ENCODE results near the gene NFATC4.

The NFATC4 gene

DNA sequence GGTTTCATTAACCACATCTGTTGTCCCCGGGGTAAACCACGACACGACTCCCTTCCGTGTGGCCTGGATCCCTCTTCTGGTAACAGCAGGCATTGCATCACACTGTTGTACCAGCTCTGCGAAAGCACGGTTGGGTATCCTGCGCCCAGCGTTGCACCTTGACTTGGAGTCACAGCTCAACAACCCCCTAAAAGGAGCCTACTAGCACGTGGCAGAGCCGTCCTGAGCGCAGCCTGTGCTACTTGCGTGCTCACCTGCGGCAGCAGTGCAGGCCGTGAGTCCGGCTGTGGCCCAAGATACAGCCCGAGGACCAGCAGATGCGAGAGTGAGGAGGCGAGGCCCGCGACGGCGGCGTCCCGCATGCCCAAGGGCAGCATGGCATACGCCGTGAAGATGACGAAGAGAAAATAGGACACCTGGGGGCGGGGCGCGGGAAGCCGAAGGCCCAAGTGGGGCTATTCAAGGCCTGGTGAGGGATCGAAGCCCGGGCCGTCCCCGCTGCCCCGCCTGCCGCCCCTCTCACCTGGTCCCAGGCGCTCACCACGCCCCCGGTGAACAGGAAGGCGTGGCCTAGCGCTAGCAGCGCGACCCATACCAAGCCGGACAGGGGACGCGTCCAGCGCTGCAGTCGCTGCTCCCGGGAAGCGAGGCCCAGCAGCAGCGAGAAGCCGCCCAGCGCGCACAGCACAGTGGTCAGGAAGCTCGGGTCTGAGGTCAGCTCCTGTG lies 35.6 kb upstream of the NFATC4 start:
- peaks cover 79% of the 10 kb centered on the region for H3K27me3 Mint-ChIP-seq

GRCh38 chr14:24334431-24335291 lies 33.3 kb upstream of the NFATC4 start, which contains the start of gene ADCY4:
ADCY4 (minus strand) TSS chr14:24335071; CDS start chr14:24334652, 419 bp downstream.
- peak; percentile 43 for DNase-seq
- CTCF ChIA-PET = interaction anchor here (1.2 to 18.8 kb wide), 7 partner anchors 10 to 106 kb away, joined by 3 to 557 read pairs (median 10); partner anchors contain the start of genes CBLN3, CIDEB, KHNYN and LTB4R
- peaks cover 41% of the 10 kb centered on the region for H3K36me3 Mint-ChIP-seq
- peaks cover 67% of the 10 kb centered on the region for H3K4me1 Mint-ChIP-seq
- peak within 1 kb of the TSS; percentile 29 for H3K4me3 Mint-ChIP-seq
- H3K9me3 Mint-ChIP-seq = no peaks in the 10 kb centered on the region
- peaks cover 70% of the 10 kb centered on the region for H3K27me3 Mint-ChIP-seq
- H3K27ac Mint-ChIP-seq = no peak within 1 kb of the TSS

More for the DNA sequence above, 35.6 kb upstream of the NFATC4 start:
- peaks cover 63% of the 10 kb centered on the region for H3K4me1 Mint-ChIP-seq
- no peaks in the 10 kb centered on the region for H3K9me3 Mint-ChIP-seq
- peak; percentile 92 for DNase-seq
- H3K4me3 Mint-ChIP-seq = peak overlapping the region; percentile 66
- peaks cover 25% of the 10 kb centered on the region for H3K36me3 Mint-ChIP-seq
- peak overlapping the region; percentile 46 for H3K27ac Mint-ChIP-seq
- CTCF ChIA-PET = interaction anchor here (0.7 to 18.8 kb wide), 23 partner anchors 8 to 278 kb away, joined by 3 to 557 read pairs (median 6); partner anchors contain the start of genes CBLN3, CIDEB, DHRS1 and KHNYN

DNA sequence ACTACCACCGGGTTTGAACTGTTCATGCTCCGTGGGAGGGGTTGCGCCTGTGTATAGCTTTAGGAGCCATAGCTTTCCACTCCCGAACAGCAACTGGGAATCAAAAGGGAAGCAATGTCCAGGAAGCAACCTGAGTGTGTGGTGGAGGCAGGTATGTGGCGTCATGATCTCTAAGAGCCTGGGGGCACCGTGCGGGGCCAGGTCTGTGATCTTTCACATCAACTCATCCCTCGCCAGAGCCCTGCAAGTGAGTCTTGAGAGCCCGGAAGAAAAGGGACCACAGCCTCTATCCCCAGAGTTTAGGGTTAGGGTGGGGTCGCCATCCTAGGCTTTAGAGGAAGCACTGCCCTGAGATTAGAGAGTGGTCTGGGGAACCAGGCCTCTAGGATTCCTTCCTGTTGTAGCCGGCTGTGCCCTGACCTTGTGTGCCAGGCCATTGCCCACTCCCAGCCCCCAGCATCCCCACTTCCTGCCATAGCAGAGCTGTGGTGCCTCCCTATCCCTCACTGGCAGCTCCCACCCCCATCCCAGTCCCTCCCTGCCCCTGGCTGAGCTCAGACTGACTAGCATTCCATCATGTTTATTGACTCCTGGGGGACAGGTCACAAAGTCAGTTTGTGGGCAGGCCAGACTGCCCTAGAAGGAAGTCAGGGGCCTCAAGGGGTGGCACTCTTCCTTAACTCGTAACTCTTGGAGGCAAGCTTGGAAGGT lies 32.4 kb upstream of the NFATC4 start:
- H3K4me3 Mint-ChIP-seq = peak overlapping the region; percentile 29

GRCh38 chr14:24337144-24337823 lies 30.7 kb upstream of the NFATC4 start:
- CTCF ChIA-PET = interaction anchor here (1.1 to 18.8 kb wide), 3 partner anchors 15 to 92 kb away, joined by 3 to 557 read pairs (median 3); partner anchors contain the start of genes CBLN3, CIDEB and KHNYN
- Mint-ChIP-seq H3K4me1 (peaks cover 59% of the 10 kb centered on the region), H3K4me3 (peak overlapping the region; percentile 94), H3K9me3 (no peaks in the 10 kb centered on the region), H3K27ac (no peak overlapping the region), H3K27me3 (peaks cover 62% of the 10 kb centered on the region), H3K36me3 (peaks cover 42% of the 10 kb centered on the region)
- DNase-seq = no peak

More for the DNA sequence above, 32.4 kb upstream of the NFATC4 start:
- H3K27ac Mint-ChIP-seq = no peak overlapping the region
- peaks cover 71% of the 10 kb centered on the region for H3K4me1 Mint-ChIP-seq
- DNase-seq = no peak
- peaks cover 42% of the 10 kb centered on the region for H3K36me3 Mint-ChIP-seq
- peaks cover 66% of the 10 kb centered on the region for H3K27me3 Mint-ChIP-seq
- no peaks in the 10 kb centered on the region for H3K9me3 Mint-ChIP-seq
- CTCF ChIA-PET = interaction anchor here (0.9 to 18.8 kb wide), 4 partner anchors 8 to 94 kb away, joined by 3 to 557 read pairs (median 66); partner anchors contain the start of genes CBLN3, CIDEB, KHNYN and LTB4R

DNA sequence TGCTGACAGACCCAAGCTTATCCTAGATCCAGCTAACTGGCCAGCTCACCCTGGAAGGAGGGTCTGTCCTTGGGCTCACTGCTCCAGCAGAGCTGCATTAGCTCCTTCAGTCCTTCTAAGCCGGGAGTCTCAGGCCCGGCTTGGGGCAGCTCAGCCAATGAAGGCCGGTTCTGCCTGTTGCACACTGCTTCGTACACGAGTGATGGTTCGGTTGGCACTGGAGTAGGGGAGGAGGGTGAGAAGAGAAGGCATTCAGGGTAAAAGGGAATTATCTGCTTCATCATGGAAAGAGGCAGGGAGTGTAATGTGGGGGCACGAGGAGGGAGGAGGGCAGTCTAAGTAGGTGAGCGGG lies 30.2 kb upstream of the NFATC4 start:
- no peak for DNase-seq
- Mint-ChIP-seq H3K4me3 (peak overlapping the region; percentile 94), H3K4me1 (peaks cover 56% of the 10 kb centered on the region), H3K27me3 (peaks cover 57% of the 10 kb centered on the region), H3K36me3 (peaks cover 42% of the 10 kb centered on the region), H3K27ac (no peak overlapping the region), H3K9me3 (no peaks in the 10 kb centered on the region)
- CTCF ChIA-PET = interaction anchor here (1.1 to 18.8 kb wide), 3 partner anchors 14 to 92 kb away, joined by 3 to 557 read pairs (median 3); partner anchors contain the start of genes CBLN3, CIDEB and KHNYN

- H3K9me3 Mint-ChIP-seq = no peaks in the 10 kb centered on the region
- H3K36me3 Mint-ChIP-seq = peaks cover 42% of the 10 kb centered on the region
- H3K4me1 Mint-ChIP-seq = peaks cover 45% of the 10 kb centered on the region
- DNase-seq = no peak
- H3K27ac Mint-ChIP-seq = no peak overlapping the region
- H3K27me3 Mint-ChIP-seq = peaks cover 46% of the 10 kb centered on the region
- H3K4me3 Mint-ChIP-seq = peak overlapping the region; percentile 94
- CTCF ChIA-PET = interaction anchor here (0.7 to 18.8 kb wide), 2 partner anchors 9 to 91 kb away, joined by 3 to 557 read pairs; partner anchors contain the start of genes CBLN3 and KHNYN
Observed at GRCh38 chr14:24338843-24339242, 29.1 kb upstream of the NFATC4 start.

DNA sequence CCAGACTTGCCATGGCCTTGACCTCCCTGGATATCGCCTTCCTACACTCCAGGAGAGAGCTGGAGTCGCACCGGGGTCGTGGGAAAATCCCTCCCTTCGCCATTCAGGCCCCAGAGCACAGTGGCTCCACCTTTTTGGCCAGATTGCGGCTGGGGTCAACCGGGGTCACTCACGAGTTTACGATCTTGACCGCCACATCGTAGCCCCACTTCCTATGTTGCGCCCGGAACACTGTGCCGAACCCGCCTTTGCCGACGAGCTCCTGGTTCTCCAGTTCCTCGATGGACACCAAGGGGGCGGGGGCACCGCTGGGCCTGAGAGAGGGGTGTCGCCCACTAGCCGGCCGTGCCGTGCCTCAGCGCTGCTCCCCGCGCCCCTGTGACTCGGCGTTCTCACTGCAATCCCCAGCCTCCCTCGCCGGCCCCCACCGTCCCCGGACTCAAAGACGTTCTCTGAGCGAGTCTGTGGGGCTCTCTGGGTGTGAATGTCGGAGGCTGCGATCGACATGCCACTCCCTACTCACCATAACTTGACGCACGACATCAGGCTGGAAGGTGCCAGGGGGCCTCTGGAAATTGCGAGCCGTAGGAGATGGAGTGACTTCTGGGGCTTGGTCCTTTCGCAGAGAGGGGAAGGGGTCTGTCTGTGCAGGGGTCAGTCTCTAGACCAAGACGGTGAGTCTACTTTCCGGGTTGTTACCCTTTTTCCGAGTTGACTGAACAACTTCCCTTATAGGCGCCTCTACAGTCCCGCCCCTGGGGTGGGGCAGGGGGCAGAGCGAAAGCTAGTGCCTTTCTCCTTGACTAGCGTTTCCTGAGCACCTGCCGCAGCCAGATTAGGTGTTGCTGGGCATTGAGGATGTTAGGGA lies 28.5 kb upstream of the NFATC4 start, which contains the start of gene RIPK3:
Gene RIPK3, minus strand, starts transcription at position 708 of the 868 bp plus-strand sequence. Its CDS starts 165 bp downstream, at position 543.
- CTCF ChIA-PET = interaction anchor here (0.7 to 18.8 kb wide), 6 partner anchors 7 to 97 kb away, joined by 3 to 557 read pairs (median 3); partner anchors contain the start of genes CBLN3, CIDEB, KHNYN and TINF2
- peak; percentile 85 for DNase-seq
- Mint-ChIP-seq H3K4me3 (peak within 1 kb of the TSS; percentile 94), H3K27ac (peak within 1 kb of the TSS; percentile 88), H3K27me3 (peaks cover 42% of the 10 kb centered on the region), H3K9me3 (no peaks in the 10 kb centered on the region), H3K36me3 (peaks cover 41% of the 10 kb centered on the region), H3K4me1 (peaks cover 40% of the 10 kb centered on the region)

DNA sequence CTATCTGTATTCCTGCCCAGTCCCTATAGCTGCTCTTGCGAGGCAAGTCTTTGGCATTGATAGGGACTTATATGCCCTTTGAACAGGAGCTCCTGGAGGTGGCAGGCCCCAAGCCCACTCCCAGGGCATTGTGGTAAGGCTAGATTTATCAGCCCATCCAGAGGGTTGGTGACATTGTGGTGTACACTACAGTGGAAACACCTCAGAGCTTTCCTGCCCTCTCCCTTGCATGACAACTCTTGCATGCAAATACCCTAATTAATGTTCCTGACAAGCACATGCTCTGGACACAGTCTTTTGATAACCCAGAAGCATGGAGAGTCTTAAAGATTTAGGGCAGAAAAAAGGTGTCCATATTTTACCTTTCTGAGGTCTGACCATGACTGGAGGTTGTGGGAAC lies 27.4 kb upstream of the NFATC4 start:
- no peak overlapping the region for H3K27ac Mint-ChIP-seq
- peaks cover 42% of the 10 kb centered on the region for H3K27me3 Mint-ChIP-seq
- peaks cover 35% of the 10 kb centered on the region for H3K36me3 Mint-ChIP-seq
- DNase-seq = no peak
- H3K9me3 Mint-ChIP-seq = no peaks in the 10 kb centered on the region
- peaks cover 30% of the 10 kb centered on the region for H3K4me1 Mint-ChIP-seq
- H3K4me3 Mint-ChIP-seq = no peak overlapping the region
- CTCF ChIA-PET = interaction anchor here (0.6 to 18.8 kb wide), 4 partner anchors 8 to 89 kb away, joined by 3 to 557 read pairs (median 3); partner anchors contain the start of genes CBLN3, CIDEB and KHNYN

- no peak overlapping the region for H3K4me3 Mint-ChIP-seq
- CTCF ChIA-PET = no interaction called here
- no peak overlapping the region for H3K27ac Mint-ChIP-seq
- H3K4me1 Mint-ChIP-seq = peaks cover 23% of the 10 kb centered on the region
- H3K36me3 Mint-ChIP-seq = peaks cover 13% of the 10 kb centered on the region
- no peak for DNase-seq
- H3K27me3 Mint-ChIP-seq = peaks cover 45% of the 10 kb centered on the region
- no peaks in the 10 kb centered on the region for H3K9me3 Mint-ChIP-seq
Observed at GRCh38 chr14:24342889-24343288, 25.1 kb upstream of the NFATC4 start.

- Mint-ChIP-seq H3K4me1 (peaks cover 12% of the 10 kb centered on the region), H3K27ac (no peak overlapping the region), H3K36me3 (peaks cover 3% of the 10 kb centered on the region), H3K27me3 (peaks cover 45% of the 10 kb centered on the region), H3K9me3 (no peaks in the 10 kb centered on the region), H3K4me3 (no peak overlapping the region)
- DNase-seq = no peak
- CTCF ChIA-PET = interaction anchor here (1.6 to 1.7 kb wide), 2 partner anchors 11 to 92 kb away, joined by 7 to 10 read pairs; no protein-coding TSS in a partner anchor
Observed at GRCh38 chr14:24343795-24344660, 24.0 kb upstream of the NFATC4 start.

DNA sequence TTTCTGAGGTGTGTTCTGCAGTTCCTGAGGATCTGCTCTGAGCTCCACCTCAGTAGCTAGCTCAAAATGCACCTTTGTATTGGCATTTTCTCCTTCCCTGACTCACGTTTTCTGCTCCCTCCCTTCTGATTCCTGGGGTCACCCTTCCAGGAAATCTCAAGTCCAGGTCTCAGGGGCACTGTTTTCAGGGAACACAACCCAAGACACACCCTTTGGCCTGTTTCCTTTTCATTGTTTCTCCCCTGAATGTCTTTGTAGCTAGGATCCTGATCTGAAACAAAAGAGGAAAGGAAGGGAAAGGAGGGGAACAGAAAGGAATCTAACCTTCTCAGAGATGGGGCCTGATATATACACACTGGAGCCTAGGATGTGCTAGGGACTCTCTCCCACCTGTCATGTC lies 20.9 kb upstream of the NFATC4 start:
- peaks cover 56% of the 10 kb centered on the region for H3K27me3 Mint-ChIP-seq
- no peak overlapping the region for H3K4me3 Mint-ChIP-seq
- no peak for DNase-seq
- no peaks in the 10 kb centered on the region for H3K36me3 Mint-ChIP-seq
- CTCF ChIA-PET = interaction anchor here (1.5 to 1.6 kb wide), 2 partner anchors 14 to 75 kb away, joined by 4 to 5 read pairs; no protein-coding TSS in a partner anchor
- no peaks in the 10 kb centered on the region for H3K4me1 Mint-ChIP-seq
- H3K27ac Mint-ChIP-seq = no peak overlapping the region
- no peaks in the 10 kb centered on the region for H3K9me3 Mint-ChIP-seq

Measured in activated naive CD4-positive, alpha-beta T cell treated with anti-CD3 and anti-CD28 coated beads, Interleukin-2, amount 10 ng/mL, durations not matched to agents 7 days and 5 days (primary cell).